Chondrocyte (in vitro differentiated cells): ENCODE data around the gene FRMD4A. TPM values are rescaled to one million over a fixed set of nuclear protein-coding genes. Genes with fewer than 3 reads are reported as not detected.
"Not testable (repeated sequence)": the region's sequence is repeated elsewhere in the genome, so short reads cannot be mapped to it uniquely, and the experiment has no call there.

Experiments
- DNase-seq: peaks from one replicate; pipeline ENCODE4 v3.0.0; 2021; ENCODE audit warnings: mixed read lengths, low spot score
- H3K27ac Mint-ChIP-seq: one replicate; pipeline ENCODE4 v1.8.0; 2021; ENCODE audit warnings: mild to moderate bottlenecking, moderate library complexity, mixed read lengths; ENCODE audit not compliant: unreplicated experiment
- H3K27me3 Mint-ChIP-seq: 2 replicates; pipeline ENCODE4 v1.8.0; 2021; ENCODE audit warnings: low read depth, mixed read lengths
- H3K36me3 Mint-ChIP-seq: 2 replicates; pipeline ENCODE4 v1.8.0; 2021; ENCODE audit warnings: low read depth, mixed read lengths
- H3K4me1 Mint-ChIP-seq: 2 replicates; pipeline ENCODE4 v1.8.0; 2021; ENCODE audit warnings: low read depth, mild to moderate bottlenecking, mixed read lengths
- H3K4me3 Mint-ChIP-seq: one replicate; pipeline ENCODE4 v1.8.0; 2021; ENCODE audit warnings: mild to moderate bottlenecking, moderate library complexity, mixed read lengths; ENCODE audit not compliant: unreplicated experiment
- H3K9me3 Mint-ChIP-seq: 2 replicates; pipeline ENCODE4 v1.8.0; 2021; ENCODE audit warnings: low read depth, mixed read lengths
- total RNA-seq: library from RNA; stranded (reverse); gene quantifications from 3 replicates; pipeline ENCODE4 v1.2.1, GENCODE V29; 2021
- TF ChIP-seq, protein P1 (sequence below): fragments of 200-600 bp; sonication (generic); IDR thresholded peaks from 2 replicates; pipeline ENCODE4 v1.5.0; 2021; ENCODE audit warnings: antibody characterized with exemption, mild to moderate bottlenecking, moderate library complexity

The FRMD4A gene
- total RNA-seq, 1 donor from 2014 or later = 129 TPM

DNA sequence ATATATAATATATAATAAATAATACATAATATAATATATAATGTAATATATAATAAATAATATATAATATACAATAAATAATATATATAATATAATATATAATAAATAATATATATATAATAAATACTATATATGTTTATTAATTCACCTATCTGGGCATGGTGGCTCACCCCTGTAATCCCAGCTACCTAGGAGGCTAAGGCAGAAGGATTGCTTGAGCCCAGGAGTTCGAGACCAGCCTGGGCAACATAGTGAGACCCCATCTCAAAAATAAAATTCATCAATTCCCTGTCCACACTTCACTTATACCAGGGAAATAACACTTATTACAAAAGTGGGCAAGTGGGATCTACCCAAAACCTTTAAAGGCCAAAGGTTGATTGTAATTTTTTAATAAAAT lies 462.9 kb downstream of the FRMD4A start:
- Mint-ChIP-seq H3K4me1 (peaks cover 37% of the 10 kb centered on the region), H3K27me3 (no peaks in the 10 kb centered on the region), H3K4me3 (no peak overlapping the region), H3K27ac (no peak overlapping the region), H3K9me3 (no peaks in the 10 kb centered on the region), H3K36me3 (peaks cover 11% of the 10 kb centered on the region)
- DNase-seq = no peak
- TF ChIP-seq, protein P1, sequence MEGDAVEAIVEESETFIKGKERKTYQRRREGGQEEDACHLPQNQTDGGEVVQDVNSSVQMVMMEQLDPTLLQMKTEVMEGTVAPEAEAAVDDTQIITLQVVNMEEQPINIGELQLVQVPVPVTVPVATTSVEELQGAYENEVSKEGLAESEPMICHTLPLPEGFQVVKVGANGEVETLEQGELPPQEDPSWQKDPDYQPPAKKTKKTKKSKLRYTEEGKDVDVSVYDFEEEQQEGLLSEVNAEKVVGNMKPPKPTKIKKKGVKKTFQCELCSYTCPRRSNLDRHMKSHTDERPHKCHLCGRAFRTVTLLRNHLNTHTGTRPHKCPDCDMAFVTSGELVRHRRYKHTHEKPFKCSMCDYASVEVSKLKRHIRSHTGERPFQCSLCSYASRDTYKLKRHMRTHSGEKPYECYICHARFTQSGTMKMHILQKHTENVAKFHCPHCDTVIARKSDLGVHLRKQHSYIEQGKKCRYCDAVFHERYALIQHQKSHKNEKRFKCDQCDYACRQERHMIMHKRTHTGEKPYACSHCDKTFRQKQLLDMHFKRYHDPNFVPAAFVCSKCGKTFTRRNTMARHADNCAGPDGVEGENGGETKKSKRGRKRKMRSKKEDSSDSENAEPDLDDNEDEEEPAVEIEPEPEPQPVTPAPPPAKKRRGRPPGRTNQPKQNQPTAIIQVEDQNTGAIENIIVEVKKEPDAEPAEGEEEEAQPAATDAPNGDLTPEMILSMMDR = no peak

DNA sequence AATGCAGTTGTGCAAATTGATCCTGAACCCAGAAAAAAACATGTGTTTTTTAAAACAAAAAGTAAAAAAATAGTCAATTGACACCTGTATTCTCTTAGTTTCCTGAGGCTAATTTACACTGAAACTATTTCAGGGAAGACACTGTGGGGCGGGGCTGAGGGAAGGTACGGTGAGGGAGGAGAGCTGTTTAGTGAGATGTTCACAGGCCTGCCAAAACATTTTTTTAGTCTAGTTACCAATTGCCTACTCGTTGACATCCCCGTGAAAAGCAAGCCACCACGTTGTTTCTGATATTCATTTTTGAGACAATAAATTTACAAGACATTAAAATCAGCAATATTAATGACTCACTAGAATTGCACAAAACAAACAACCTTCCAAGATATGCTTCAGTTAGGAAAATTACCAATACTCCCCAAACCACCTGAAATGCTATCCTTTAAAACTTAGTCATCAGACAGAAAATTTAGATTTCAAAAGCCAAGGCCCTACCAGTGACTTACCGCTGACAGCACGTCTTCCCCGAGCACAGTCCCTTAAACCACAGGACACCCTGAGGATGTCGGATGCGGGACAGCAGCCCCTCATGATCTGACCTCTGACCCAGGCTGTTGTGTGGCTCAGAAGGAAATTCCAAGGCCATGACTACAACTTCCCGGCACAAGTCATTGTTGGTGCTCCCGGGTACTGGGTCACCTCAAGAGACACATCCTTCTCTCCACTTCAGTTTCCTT lies 464.8 kb downstream of the FRMD4A start:
- no peaks in the 10 kb centered on the region for H3K27me3 Mint-ChIP-seq
- peak overlapping the region; percentile 93 for H3K27ac Mint-ChIP-seq
- no peaks in the 10 kb centered on the region for H3K9me3 Mint-ChIP-seq
- H3K4me1 Mint-ChIP-seq = peaks cover 39% of the 10 kb centered on the region
- no peak for DNase-seq
- peaks cover 11% of the 10 kb centered on the region for H3K36me3 Mint-ChIP-seq
- H3K4me3 Mint-ChIP-seq = peak overlapping the region; percentile 11
- TF ChIP-seq, protein P1 = no peak

DNA sequence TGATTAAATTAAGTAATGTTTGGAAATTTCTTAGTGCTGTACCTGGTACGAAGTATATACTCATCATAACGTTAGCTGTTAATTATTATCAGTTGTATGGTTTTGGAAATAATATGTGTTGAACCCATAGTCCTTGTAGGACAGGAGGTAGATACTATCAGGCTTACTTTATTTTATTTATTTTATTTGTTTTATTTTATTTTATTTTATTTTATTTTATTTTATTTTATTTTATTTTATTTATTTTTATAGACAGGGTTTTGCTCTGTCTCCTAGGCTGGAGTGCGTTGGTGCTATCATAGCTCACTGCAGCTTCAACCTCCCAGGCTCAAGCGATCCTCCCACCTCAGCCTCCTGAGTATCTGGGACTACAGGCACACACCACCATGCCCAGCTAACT lies 465.5 kb downstream of the FRMD4A start:
- not testable (repeated sequence) for H3K4me3 Mint-ChIP-seq

DNA sequence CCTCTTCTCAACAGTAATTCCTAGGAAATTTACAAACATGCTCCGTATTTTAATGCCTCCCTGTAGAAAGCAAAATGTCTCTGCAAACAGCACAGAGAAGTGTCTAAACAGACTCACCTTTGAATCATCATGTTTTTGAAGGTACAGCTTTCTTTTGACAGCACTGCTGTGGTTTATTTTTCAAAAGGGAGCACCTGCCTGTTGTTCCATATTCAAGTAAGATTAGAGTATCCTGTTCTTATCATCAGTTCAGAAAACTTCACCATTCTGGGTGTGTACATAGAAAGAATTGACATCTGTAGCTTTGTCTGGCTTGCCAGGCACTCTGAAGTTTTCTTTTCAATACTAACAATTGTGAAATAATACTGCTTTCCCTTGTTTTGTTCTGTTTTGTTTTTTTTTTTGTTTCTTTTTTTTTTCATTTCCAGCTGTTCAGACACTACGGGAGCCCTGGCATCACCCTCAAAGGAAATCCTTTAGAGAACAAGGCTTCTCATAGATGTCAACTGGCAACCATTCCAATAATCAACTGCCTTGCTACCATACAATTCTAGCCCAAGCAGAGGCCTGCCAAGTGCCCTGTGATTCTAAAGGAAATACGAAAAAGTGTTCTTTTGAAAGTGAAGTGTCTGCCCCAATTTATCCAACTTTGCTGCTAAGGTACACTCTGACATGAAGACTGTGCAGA lies 468.0 kb downstream of the FRMD4A start:
- H3K27me3 Mint-ChIP-seq = no peaks in the 10 kb centered on the region
- no peaks in the 10 kb centered on the region for H3K9me3 Mint-ChIP-seq

More for the DNA sequence above, 465.5 kb downstream of the FRMD4A start:
- not testable (repeated sequence) for H3K9me3 Mint-ChIP-seq, DNase-seq, H3K27me3 Mint-ChIP-seq
- peak overlapping the region; percentile 93 for H3K27ac Mint-ChIP-seq
- peaks cover 11% of the 10 kb centered on the region for H3K36me3 Mint-ChIP-seq
- H3K4me1 Mint-ChIP-seq = peaks cover 44% of the 10 kb centered on the region

DNA sequence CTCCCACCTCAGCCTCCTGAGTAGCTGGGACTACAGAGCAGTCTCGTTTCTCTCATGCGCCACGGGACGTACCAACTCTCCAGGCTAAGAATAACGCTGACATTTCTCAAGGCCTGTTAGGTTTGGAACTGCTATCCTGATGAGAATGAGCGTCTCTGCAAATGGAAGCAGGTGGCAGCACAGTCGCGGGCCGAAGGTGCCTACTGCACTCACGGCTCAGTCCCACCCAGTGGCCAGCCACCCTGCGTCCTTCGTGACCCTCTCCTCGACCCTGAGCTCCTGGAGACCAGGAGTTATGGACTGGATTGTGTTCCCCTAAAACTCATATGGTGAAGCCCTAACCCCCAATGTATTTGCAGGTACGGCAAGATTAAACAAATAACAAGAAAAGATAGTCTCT lies 469.8 kb downstream of the FRMD4A start:
- Mint-ChIP-seq H3K27ac (peak overlapping the region; percentile 29), H3K27me3 (no peaks in the 10 kb centered on the region), H3K36me3 (peaks cover 17% of the 10 kb centered on the region), H3K9me3 (no peaks in the 10 kb centered on the region), H3K4me1 (peaks cover 57% of the 10 kb centered on the region), H3K4me3 (no peak overlapping the region)
- TF ChIP-seq, protein P1 = no peak
- DNase-seq = no peak

More for the DNA sequence above, 468.0 kb downstream of the FRMD4A start:
- peaks cover 12% of the 10 kb centered on the region for H3K36me3 Mint-ChIP-seq
- no peak overlapping the region for H3K27ac Mint-ChIP-seq
- TF ChIP-seq, protein P1 = no peak
- H3K4me1 Mint-ChIP-seq = peaks cover 59% of the 10 kb centered on the region
- H3K4me3 Mint-ChIP-seq = no peak overlapping the region
- no peak for DNase-seq
